Posterior vena cava (tissue), 2 donors: ENCODE data around the gene TM9SF4. TPM values are rescaled to one million over a fixed set of nuclear protein-coding genes. Genes with fewer than 3 reads are reported as not detected.
"Not testable (repeated sequence)": the region's sequence is repeated elsewhere in the genome, so short reads cannot be mapped to it uniquely, and the experiment has no call there.

Source experiments
- DNase-seq: peaks from one replicate; pipeline ENCODE4 v3.0.0-alpha.2; 2020; ENCODE audit warnings: low spot score
- intact Hi-C, 2 donors: fragments of 100-400 bp; cut with DNase I; formaldehyde crosslinking; loops; one replicate each; pipeline versions ENCODE4 v1.14.1 to v1.14.2; 2022 to 2023
- total RNA-seq, 2 donors: library from RNA; stranded (reverse); fragmentation: NEBNext Ultra II Directional; extraction: Animal tissue kit (Norgen Biotek cat#: 25700); gene quantifications; one replicate each; pipeline ENCODE4 v1.2.1, GENCODE V29; 2021
- donor health status: DM: yes; HTN: yes; CAD: no.
- donor health status: DM: yes; HTN: yes; CAD: no.

Gene TM9SF4
- total RNA-seq, 2 donors from 2014 or later = 29.4 to 30.0 TPM

DNA sequence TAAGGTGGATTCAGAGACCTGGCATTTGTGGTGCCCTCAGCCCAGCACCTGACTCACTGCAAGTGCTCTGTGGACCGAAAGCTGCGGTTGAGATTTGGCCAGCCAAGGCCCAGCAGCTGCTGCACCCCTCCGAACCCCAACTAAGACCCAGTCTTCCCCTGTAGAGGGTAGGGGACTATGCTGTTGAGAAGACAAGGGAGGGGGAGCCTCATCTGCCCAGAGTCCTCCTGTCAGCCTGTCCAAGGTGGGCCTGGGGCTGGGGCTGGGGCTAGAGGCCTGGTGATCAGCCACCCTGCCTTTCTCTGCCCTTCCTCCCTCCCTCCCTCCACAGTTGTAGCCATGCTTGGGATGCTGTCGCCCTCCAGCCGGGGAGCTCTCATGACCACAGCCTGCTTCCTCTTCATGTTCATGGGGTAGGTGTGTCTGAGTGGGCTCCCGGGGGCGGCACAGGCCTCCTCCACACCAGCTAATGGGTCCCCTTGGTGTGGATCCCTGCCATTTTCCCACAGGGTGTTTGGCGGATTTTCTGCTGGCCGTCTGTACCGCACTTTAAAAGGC, 40.9 kb downstream of the TM9SF4 start:
- intact Hi-C loops = no loop called here
- no peak for DNase-seq

DNA sequence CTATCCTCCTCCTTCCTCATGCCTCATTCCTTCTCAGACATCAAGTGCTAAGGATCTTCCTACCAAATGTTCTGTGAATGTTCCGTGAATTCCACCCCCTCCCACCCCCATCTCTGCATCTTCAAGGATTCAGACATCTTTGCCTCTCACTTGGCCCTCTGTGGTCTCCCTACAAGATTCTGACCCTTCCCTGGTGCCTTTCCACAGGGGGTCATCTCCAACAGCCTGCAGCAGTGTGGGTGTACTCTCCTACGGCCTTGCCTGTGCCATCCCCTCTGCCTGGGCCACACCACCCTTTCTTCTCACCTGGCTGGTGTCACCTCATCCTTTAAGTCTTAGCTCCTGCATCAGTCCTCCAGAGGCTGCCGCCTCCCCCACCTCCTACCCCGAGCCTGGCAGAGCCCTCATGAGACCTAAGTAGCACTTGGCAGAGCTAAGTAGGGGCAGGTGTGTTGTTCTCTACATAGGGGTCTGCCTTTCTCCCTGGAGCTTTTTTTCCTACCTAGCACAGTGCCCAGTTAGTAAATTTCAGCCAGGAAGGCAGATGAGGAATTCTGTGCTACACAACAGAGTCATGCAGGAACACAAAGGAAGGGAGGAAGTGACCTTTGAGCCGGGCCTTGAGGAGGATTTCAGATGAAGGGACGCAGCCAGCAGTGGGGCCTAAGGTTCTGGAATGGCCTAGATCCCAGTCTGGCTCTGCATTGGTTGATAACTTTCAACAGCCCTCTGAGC, 43.1 kb downstream of the TM9SF4 start:
- no peak for DNase-seq
- intact Hi-C loops = no loop called here

DNA sequence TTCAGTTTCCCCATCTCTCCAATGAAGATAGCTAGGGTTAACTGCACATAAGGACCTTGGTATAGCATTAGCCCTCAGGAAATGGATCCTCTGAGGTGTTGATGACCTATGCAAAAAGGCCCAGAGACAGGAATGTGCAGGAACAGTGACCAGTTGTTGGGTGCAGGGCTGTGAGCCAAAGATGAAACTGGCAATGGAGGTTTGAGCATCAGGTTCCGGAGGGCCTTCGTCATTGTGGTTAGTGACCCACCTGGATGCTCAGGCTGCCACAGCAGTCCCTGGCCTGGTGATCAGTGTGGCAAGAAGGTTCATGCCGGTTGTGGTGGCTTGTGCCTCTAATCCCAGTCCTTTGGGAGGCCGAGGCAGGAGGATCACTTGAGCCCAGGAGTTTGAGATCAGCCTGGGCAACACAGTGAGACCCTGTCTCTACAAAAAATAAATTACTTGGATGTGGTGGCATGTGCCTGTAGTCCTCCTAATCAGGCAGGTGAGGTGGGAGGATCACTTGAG, 43.7 kb downstream of the TM9SF4 start:
- intact Hi-C loops = no loop called here
- DNase-seq = no peak

DNA sequence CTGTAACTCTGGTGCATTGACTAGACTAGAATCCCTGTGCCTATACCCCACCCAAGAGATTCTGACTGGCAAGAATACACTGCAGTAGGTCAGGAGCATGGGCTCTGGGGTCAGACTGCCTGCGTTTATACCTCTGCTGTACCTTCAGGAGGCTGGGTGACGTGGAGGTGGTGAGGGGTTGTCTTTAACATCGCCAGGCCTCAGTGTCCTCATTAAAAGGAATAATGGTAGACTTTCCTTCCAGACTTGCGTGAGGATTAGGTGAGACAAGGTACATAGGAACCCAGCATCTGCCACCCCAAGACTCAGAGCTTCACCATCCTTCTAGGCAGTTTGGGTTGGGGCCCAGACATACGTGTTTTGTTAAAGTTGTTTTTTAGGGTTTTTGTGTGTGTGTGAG, 44.3 kb downstream of the TM9SF4 start:
- intact Hi-C loops = no loop called here
- no peak for DNase-seq

DNA sequence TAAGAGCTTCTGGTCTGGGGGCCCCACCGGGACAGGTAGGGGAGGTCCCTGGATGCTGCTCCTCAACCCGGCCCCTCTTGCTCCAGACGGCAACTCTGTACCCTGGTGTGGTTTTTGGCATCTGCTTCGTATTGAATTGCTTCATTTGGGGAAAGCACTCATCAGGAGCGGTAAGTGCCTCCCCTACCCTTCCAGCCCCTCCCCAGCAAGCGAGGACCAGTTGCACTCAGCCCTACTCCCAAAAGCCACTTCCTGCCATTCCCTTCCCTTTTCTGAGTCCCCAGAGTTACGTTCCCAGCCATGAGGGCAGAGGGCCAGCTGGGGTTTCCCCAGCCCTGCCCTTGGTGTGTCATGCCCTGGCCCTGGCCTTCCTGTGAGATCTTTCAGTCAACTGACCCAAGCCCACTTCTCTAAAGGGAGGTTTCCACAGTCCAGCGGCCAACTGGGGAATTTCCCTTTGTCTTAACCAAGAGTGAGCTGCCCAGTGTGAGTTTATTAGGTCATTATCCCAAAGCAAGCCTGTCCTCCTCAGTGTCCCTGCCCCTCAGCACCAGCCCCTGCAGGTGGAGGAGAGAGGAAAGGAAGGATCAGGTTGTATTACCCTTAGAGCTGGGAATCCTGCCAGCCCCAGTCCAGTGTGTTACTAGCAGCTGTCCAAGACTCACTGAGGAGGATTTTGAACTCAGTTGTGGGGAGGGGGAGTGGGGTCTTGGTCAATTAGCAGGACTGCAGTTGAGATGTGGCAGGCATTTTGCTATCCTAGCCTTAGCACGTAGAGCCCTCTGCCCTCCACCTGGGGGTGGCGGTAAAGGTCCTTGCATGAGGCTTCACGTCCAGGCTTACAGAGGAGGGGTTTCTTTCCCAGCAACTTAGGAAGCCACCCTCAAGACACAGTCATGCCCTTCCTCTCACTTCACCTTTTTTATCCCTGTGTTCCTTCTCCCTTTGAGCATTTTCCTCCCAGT, 45.8 kb downstream of the TM9SF4 start:
- intact Hi-C loops = no loop called here
- peak; percentile 98 for DNase-seq

DNA sequence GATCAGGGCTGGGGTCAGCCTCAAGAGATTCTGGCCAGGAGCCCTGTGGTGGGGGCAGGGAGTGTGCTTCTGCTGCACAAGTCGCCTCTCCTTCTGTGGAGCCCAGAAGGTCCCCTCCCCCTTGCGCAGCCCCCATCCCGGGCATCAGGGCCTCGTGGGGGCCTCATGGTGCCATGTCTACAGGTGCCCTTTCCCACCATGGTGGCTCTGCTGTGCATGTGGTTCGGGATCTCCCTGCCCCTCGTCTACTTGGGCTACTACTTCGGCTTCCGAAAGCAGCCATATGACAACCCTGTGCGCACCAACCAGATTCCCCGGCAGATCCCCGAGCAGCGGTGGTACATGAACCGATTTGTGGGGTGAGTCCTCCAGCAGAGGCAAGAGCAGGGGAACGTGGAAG, 48.1 kb downstream of the TM9SF4 start:
- intact Hi-C loops = no loop called here
- DNase-seq = no peak

DNA sequence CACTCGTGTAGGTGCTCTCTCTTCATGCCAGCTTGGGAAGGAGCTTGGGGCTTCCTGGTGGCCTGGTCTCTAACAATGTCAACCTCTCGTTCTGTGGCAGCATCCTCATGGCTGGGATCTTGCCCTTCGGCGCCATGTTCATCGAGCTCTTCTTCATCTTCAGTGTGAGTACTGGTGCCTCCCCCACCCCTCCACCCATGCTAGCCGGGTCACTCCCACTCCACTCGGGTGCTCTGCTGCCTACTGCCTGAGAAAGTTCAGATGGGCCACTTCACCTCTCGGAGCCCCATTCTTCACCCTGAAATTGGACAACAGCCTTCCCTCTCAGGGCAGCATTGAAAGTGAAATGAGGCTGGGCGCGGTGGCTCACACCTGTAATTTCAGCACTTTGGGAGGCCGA, 48.8 kb downstream of the TM9SF4 start:
- no peak for DNase-seq
- intact Hi-C loops = no loop called here

DNA sequence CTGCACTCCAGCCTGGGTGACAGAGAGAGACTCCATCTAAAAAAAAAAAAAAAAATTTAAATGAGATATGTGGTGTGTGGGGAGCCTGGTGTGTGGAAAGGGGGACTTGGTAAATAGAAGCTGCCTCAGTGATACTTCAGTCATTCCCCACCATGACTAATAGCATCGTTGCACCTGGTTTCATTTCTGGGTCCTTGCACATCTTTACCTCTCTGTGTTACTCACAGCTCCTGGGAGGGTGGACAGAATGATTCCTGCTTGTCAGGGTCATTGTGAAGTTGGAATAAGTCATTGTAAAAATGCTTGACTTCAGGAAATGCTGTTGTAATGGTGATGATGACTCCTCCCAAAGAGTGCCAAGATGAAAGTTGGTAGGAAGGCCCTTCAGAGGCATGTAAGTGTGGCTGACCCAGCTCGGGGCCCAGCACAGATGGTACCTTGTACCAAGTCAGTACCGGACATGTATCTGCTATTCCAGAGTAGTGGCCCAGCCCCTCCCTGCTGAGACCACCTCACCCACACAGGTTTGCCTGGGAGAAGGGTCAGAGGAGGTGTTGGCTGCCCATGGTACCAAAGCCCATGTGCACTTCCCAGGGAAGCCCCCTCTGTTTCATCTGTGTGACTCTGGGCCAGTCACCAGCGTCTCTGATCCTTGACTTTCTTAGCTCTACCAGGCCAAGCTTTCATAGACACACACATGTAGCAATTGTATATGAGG, 49.6 kb downstream of the TM9SF4 start:
- DNase-seq = no peak
- intact Hi-C loops = no loop called here

DNA sequence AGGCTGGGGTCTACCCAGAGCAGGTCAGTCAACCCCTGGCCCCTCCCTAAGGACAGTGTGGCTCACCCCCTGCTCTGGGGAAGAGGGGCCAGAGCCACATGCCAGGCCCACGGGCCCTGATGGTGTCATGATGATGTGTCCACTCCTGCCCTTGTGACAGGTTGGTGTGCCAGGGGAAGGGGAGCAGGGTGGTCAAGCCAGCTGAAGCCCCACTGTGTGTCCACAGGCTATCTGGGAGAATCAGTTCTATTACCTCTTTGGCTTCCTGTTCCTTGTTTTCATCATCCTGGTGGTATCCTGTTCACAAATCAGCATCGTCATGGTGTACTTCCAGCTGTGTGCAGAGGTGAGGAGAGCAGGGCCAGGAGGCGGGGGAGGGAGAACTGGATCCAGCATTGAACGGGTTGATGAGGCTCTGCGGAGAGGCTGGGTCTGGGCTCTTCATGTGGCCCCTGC, 50.3 kb downstream of the TM9SF4 start:
- no peak for DNase-seq
- intact Hi-C loops = no loop called here

DNA sequence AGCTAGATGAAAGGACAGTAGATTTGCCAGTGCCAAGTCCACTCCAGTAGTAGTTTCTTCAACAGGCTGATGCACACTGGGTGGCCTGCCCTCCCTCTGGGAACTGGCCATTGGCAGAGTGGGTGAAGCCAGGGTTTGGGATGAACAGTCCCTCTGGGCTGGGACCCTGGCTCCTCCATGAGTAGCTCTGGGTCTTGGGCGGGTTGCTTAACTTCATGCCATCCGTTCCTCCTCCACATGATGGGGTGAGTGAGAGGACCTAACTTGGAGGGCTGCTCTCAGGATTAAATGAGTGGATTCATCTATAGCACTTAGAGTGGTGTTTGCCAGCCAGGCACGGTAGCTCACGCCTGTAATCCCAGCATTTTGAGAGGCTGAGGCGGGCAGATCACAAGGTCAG, 50.8 kb downstream of the TM9SF4 start:
- intact Hi-C loops = no loop called here
- DNase-seq = no peak

DNA sequence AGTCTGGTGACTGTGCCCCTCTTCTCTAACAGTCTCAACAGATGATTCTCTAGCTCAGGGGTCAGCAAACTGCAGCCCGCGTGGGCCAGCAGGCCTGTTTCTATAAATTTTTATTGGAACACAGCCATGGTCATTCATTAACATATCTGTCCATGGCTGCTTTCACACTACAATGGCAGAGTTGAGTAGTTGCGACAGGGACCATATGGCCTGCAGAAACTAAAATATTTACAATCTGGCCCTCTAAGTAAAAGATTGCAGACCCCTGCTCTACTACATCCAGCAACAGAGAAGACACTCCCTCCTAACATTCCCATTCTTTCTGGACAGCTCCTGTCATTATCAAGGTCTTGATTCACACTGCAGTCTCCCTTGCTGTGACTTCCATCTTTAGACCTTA, 52.8 kb downstream of the TM9SF4 start:
- DNase-seq = no peak
- intact Hi-C loops = no loop called here

DNA sequence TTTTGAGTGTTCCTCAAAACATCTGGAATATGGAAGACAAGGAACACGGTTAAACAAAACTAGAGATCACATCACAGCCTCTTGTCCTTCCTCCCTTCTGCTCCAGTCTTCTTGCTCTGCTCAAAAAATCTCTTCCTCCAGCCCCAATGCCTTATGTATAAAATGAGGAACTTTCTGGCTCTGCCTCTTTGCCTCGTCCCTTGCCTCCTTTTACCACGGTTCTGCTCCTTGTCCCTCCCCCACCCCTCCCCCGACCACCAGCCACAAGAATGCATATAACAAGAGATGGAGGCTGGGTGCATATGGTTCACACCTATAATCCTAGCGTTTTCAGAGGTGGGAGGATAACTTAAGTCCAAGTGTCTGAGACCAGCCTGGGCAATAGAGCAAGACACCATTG, 54.4 kb downstream of the TM9SF4 start:
- intact Hi-C loops = no loop called here
- DNase-seq = peak; percentile 11

DNA sequence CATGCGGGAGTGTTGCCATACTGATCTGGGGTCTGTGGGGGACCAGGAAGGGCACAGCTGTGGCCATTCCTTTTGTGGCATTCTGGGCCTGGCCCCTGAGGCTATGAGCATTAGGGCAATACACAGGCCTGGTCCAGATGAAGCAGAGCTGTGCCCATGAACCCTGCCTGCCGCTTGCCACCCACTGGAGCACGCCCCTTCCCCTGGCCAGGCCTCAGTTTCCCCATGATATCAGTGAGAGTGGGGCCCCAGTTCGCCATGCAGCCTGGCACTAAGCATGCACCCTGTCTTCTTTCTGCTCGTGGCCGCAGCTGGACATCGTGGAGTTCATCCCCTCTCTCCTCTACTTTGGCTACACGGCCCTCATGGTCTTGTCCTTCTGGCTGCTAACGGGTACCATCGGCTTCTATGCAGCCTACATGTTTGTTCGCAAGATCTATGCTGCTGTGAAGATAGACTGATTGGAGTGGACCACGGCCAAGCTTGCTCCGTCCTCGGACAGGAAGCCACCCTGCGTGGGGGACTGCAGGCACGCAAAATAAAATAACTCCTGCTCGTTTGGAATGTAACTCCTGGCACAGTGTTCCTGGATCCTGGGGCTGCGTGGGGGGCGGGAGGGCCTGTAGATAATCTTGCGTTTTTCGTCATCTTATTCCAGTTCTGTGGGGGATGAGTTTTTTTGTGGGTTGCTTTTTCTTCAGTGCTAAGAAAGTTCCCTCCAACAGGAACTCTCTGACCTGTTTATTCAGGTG, 55.6 kb downstream of the TM9SF4 start:
- intact Hi-C loops = no loop called here
- DNase-seq = peak; percentile 65

DNA sequence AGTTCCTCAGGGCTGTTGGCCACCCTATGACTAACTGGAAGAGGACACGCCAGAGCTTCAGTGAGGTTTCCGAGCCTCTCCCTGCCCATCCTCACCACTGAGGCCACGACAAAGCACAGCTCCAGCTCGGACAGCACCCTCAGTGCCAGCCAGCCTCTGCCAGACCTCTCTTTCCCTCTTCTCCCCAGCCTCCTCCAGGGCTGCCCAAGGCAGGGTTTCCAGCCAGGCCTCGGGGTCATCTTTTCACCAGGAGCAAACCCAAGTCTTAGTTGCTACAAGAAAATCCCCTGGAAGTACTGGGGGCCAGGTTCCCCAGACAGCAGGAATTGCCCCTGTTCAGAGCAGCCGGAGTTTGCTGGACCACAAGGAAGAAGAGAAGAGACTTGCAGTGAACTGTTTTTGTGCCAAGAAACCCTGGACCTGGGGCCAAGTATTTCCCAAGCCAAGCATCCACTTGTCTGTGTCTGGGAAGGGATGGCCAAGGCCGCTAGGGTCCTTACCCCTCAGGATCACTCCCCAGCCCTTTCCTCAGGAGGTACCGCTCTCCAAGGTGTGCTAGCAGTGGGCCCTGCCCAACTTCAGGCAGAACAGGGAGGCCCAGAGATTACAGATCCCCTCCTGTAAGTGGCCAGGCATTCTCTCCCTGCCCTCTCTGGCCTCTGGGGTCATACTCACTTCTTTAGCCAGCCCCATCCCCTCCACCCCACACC, 56.5 kb downstream of the TM9SF4 start:
- intact Hi-C loops = no loop called here
- peak; percentile 69 for DNase-seq

DNA sequence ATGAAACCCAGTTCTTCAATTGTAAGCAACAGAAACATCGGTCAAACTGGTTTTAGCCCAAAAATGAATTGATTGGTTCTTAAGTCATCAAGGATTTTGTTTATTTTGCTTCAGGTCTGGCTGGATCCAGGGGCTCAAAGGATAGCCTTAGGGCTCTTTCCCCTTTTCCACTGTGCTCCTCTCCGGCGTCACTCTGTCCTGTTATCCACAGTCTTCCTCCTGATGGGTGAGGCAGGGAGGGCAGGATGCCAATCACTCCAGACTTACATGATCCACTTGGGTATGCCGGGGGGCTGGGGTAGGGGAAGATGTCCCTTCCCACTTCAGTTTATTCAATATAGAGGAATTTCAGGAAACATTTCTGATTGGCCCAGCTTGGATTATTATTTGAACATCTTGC, 58.0 kb downstream of the TM9SF4 start:
- peak; percentile 25 for DNase-seq
- intact Hi-C loops = no loop called here

DNA sequence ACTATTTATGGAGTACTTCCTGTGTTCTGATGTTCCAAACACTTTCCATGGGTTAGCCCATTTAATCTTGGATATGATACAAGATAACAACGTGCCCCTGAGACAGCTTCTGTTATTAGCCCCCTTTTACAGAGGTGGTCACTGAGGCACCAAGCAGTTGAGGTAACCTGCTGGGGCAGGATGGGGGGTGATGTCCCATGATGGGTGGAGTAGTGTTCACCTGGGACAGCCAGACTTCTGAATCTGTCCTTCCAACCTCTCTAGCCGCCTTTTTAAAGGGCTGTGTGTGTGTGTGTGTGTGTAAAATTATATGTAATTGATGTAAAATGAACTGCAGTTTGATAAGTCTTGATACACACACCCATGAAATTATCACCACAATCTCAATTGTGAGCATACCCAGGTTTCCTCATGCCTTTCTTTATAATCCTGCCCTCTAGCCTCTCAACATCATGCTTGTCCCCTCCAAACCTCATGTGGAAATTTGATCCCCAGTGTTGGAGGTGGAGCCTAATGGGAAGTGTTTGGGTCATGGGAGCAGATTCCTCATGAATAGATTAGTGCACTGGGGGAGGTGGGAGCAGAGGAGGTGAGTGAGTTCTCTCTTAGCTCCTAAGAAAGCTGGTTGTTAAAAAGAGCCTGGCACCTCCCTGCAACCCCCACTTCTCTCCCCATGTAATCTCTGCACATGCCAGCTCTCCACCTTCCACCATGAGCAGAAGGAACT, 58.8 kb downstream of the TM9SF4 start:
- intact Hi-C loops = no loop called here
- DNase-seq = no peak

DNA sequence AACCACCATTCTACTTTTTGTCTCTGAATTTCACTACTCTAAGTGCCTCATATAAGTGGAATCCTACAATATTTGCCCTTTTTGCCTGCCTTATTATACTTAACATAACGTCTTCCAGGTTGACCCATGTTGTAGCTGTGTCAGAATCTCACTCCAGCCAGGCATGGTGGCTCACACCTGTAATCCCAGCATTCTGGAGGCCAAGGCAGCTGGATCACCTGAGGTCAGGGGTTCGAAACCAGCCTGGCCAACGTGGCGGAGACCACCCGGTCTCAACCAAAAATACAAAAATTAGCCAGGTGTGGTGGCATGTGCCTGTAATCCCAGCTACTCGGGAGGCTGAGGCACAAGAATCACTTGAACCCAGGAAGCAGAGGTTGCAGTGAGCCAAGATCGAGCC, 68.2 kb downstream of the TM9SF4 start:
- peak; percentile 20 for DNase-seq
- intact Hi-C loops = not testable (repeated sequence)
